ENCODE results near the gene ALDOA. TPM values are rescaled to one million over a fixed set of nuclear protein-coding genes. Genes with fewer than 3 reads are reported as not detected.

Gene ALDOA
- total and polyA plus RNA-seq, 10 of the 15 experiments (the other 5 are each of a cell fraction or from before 2014, with no cell fraction given): 218 to 2,339 (median 1,095) TPM

DNA sequence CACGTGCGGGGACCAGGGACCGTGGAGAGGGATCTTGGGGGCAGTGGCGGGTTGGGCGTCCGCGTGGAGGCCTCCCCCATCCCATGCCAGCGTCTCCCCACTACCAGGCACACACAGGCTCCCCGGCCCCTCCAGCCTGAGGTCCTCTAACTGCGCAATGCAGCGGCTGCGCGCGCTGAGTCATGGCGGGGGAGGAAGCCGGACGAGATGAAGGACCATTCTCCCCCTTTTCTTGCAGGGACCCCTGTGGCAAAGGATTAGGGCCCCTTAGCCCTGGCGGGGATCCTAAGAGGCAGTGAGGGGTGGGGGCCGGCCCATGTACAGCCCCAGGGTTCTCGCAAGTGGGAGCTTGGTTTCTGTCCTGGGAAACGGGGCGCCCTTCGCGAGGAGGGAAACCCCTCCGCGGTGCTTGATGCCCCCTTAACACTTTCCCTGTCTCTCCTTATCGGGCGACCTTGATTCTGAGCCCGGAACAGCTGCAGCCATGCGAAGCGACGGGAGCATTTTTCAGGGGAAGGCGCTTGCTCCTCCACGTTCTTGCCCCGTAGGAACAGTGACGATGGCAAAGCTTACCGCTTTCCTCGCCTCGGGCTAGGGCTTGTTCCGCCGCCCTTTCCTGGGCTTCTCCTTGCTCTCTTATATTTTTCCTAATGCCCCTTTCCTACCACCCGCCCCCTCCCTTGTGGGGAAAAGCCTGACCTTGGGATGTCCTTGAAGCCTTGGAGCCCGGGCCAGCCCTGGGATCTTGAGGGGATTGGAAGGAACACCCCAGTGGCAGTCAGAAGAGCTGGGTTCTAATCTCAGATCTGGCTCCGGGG, 592 bp downstream of the ALDOA start (continued):
- TF ChIP-seq, protein P1, sequence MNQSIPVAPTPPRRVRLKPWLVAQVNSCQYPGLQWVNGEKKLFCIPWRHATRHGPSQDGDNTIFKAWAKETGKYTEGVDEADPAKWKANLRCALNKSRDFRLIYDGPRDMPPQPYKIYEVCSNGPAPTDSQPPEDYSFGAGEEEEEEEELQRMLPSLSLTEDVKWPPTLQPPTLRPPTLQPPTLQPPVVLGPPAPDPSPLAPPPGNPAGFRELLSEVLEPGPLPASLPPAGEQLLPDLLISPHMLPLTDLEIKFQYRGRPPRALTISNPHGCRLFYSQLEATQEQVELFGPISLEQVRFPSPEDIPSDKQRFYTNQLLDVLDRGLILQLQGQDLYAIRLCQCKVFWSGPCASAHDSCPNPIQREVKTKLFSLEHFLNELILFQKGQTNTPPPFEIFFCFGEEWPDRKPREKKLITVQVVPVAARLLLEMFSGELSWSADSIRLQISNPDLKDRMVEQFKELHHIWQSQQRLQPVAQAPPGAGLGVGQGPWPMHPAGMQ (IDR thresholded peaks at IDR 0.05; ENCODE audit: borderline replicate concordance): no peak
- TF ChIP-seq FOS (IDR thresholded peaks at IDR 0.05; ENCODE audit: borderline replicate concordance, extremely low read depth, insufficient read length): no peak
- TF ChIP-seq, protein P2, sequence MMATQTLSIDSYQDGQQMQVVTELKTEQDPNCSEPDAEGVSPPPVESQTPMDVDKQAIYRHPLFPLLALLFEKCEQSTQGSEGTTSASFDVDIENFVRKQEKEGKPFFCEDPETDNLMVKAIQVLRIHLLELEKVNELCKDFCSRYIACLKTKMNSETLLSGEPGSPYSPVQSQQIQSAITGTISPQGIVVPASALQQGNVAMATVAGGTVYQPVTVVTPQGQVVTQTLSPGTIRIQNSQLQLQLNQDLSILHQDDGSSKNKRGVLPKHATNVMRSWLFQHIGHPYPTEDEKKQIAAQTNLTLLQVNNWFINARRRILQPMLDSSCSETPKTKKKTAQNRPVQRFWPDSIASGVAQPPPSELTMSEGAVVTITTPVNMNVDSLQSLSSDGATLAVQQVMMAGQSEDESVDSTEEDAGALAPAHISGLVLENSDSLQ (IDR thresholded peaks at IDR 0.05): no peak
- peak; percentile 80 for TF ChIP-seq BACH1 (IDR thresholded peaks at IDR 0.05; ENCODE audit: borderline replicate concordance)
- TF ChIP-seq, protein P3, sequence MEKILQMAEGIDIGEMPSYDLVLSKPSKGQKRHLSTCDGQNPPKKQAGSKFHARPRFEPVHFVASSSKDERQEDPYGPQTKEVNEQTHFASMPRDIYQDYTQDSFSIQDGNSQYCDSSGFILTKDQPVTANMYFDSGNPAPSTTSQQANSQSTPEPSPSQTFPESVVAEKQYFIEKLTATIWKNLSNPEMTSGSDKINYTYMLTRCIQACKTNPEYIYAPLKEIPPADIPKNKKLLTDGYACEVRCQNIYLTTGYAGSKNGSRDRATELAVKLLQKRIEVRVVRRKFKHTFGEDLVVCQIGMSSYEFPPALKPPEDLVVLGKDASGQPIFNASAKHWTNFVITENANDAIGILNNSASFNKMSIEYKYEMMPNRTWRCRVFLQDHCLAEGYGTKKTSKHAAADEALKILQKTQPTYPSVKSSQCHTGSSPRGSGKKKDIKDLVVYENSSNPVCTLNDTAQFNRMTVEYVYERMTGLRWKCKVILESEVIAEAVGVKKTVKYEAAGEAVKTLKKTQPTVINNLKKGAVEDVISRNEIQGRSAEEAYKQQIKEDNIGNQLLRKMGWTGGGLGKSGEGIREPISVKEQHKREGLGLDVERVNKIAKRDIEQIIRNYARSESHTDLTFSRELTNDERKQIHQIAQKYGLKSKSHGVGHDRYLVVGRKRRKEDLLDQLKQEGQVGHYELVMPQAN (conservative IDR thresholded peaks at IDR 0.05): peak; percentile 61; the same call in 1 of the 2 replicates
- peak; percentile 32; the same call in 1 of the 2 replicates for TF ChIP-seq GATAD2B (conservative IDR thresholded peaks at IDR 0.05; ENCODE audit: low read depth)
- TF ChIP-seq POU2F2 (IDR thresholded peaks at IDR 0.05; ENCODE audit: borderline replicate concordance, low read depth, low read length): no peak
- TF ChIP-seq EGR1 (IDR thresholded peaks at IDR 0.05; ENCODE audit: borderline replicate concordance in 1 of 2, low read depth in 2 of 2, low read length in 2 of 2): 0 out of 3 replicates have a peak, but pooled peaks of 1 of the 2 experiments have one; percentile 28
- TF ChIP-seq NFYB (IDR thresholded peaks at IDR 0.05; ENCODE audit: insufficient read depth, low read depth, low read length): no peak
- TF ChIP-seq, protein P4, sequence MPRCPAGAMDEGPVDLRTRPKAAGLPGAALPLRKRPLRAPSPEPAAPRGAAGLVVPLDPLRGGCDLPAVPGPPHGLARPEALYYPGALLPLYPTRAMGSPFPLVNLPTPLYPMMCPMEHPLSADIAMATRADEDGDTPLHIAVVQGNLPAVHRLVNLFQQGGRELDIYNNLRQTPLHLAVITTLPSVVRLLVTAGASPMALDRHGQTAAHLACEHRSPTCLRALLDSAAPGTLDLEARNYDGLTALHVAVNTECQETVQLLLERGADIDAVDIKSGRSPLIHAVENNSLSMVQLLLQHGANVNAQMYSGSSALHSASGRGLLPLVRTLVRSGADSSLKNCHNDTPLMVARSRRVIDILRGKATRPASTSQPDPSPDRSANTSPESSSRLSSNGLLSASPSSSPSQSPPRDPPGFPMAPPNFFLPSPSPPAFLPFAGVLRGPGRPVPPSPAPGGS (IDR thresholded peaks at IDR 0.05; ENCODE audit: borderline replicate concordance, insufficient read depth, low read depth, low read length, poor library complexity, severe bottlenecking): no peak
- TF ChIP-seq, protein P5, sequence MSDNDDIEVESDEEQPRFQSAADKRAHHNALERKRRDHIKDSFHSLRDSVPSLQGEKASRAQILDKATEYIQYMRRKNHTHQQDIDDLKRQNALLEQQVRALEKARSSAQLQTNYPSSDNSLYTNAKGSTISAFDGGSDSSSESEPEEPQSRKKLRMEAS (IDR thresholded peaks at IDR 0.05; ENCODE audit: low read depth, low read length): no peak

All from GM12878 (cell line).